ACC112 (cell line): Measurements from ENCODE around the gene ANKRD24.

Experiments
- H2AFZ ChIP-seq: fragments of 200-600 bp; sonication (generic); one replicate; pipeline ENCODE4 v1.6.0; 2017; ENCODE audit warnings: antibody characterized with exemption, low read length; ENCODE audit not compliant: unreplicated experiment
- H3K27ac ChIP-seq: fragments of 200-600 bp; sonication (generic); 2 replicates; pipeline ENCODE4 v1.5.1; 2014; ENCODE audit warnings: low read depth, mild to moderate bottlenecking, antibody characterized with exemption, low read length, moderate library complexity
- H3K27me3 ChIP-seq: fragments of 200-600 bp; sonication (generic); 2 replicates; pipeline ENCODE4 v1.6.1; 2014; ENCODE audit warnings: mild to moderate bottlenecking, antibody characterized with exemption, low read length, moderate library complexity, mixed read lengths; ENCODE audit not compliant: insufficient read depth
- H3K36me3 ChIP-seq: fragments of 200-600 bp; sonication (generic); 2 replicates; pipeline ENCODE4 v1.6.1; 2016; ENCODE audit warnings: mild to moderate bottlenecking, antibody characterized with exemption, low read length, moderate library complexity, mixed read lengths; ENCODE audit not compliant: insufficient read depth
- H3K4me1 ChIP-seq: fragments of 200-600 bp; sonication (generic); one replicate; pipeline ENCODE4 v1.6.1; 2016; ENCODE audit warnings: low read length, mixed read lengths; ENCODE audit not compliant: insufficient read depth, unreplicated experiment, control insufficient read depth
- H3K4me3 ChIP-seq: fragments of 200-600 bp; sonication (generic); 2 replicates; pipeline ENCODE4 v1.5.1; 2014; ENCODE audit warnings: mild to moderate bottlenecking, low read depth, low read length
- H3K79me2 ChIP-seq: fragments of 200-600 bp; sonication (generic); one replicate; pipeline ENCODE4 v1.6.0; 2016; ENCODE audit warnings: low read length; ENCODE audit not compliant: control insufficient read depth, unreplicated experiment, insufficient read depth

Gene ANKRD24

DNA sequence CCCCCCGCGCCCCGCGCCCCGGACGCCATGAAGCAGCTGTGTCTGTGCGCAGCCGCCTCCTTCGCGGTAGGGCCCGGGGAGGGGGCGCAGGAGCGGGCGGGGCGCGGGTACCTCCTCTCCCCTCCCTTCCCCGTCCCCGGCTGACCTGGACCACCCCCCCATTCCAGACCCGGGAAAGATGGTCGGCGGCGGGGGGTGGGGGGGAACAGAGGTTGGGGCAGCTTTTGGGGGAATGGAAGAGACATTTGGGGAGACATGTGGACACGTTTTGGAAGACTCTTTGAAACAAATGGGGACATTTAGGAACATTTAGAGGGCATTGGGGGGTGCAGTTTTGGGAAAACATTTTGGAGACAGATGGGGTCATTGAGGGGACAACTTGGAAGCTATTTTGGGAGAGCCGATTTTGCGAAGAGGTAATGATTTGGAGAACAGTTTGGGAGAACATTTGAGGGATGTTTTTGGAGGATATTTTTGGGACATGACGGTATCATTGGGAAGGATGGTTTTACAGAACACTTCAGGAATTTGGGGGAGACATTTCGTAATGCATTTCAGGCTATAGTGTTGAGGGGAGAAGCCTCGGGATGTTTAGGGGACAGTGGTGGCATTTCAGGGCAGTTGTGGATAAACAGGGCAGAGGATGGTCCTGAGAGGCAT, 16.1 kb downstream of the ANKRD24 start:
- H3K4me3 ChIP-seq: no peak overlapping the region
- H3K4me1 ChIP-seq: no peaks in the 10 kb centered on the region
- no peaks in the 10 kb centered on the region for H3K79me2 ChIP-seq
- H2AFZ ChIP-seq: no peak overlapping the region
- peaks cover 29% of the 10 kb centered on the region for H3K27me3 ChIP-seq
- no peaks in the 10 kb centered on the region for H3K36me3 ChIP-seq
- no peak overlapping the region for H3K27ac ChIP-seq

GRCh38 chr19:4199699-4200293, 17.3 kb downstream of the ANKRD24 start:
- H3K27ac ChIP-seq: no peak overlapping the region
- H3K27me3 ChIP-seq: peaks cover 29% of the 10 kb centered on the region
- H3K79me2 ChIP-seq: no peaks in the 10 kb centered on the region
- H2AFZ ChIP-seq: no peak overlapping the region
- H3K4me1 ChIP-seq: no peaks in the 10 kb centered on the region
- H3K36me3 ChIP-seq: no peaks in the 10 kb centered on the region
- H3K4me3 ChIP-seq: no peak overlapping the region

GRCh38 chr19:4200940-4201542, 18.6 kb downstream of the ANKRD24 start:
- Histone ChIP-seq H3K4me1 (no peaks in the 10 kb centered on the region), H3K4me3 (no peak overlapping the region), H3K79me2 (no peaks in the 10 kb centered on the region), H3K27ac (no peak overlapping the region), H3K27me3 (peaks cover 29% of the 10 kb centered on the region), H3K36me3 (no peaks in the 10 kb centered on the region), H2AFZ (no peak overlapping the region)

DNA sequence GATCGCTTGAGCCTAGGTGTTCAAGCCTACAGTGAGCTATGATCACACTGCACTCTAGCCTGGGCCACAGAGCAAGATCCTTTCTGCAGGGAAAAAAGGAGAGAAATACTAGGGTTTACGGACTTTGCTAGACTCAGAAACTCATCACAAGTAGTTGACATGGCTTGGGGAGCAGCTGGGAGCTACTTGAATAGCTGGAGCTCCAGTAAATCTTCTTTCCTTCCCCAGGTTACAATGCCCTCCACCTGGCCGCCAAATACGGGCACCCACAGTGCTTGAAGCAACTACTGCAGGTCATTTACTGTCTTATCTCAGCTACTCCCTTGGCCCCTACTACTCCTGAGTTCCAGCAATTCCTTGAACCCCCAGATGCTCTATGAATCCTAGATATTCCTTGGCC, 19.3 kb downstream of the ANKRD24 start:
- H3K4me3 ChIP-seq: no peak overlapping the region
- no peaks in the 10 kb centered on the region for H3K36me3 ChIP-seq
- peaks cover 29% of the 10 kb centered on the region for H3K27me3 ChIP-seq
- H2AFZ ChIP-seq: no peak overlapping the region
- no peak overlapping the region for H3K27ac ChIP-seq
- H3K79me2 ChIP-seq: no peaks in the 10 kb centered on the region
- H3K4me1 ChIP-seq: no peaks in the 10 kb centered on the region

GRCh38 chr19:4206818-4207484, 24.5 kb downstream of the ANKRD24 start:
- Histone ChIP-seq H3K79me2 (no peaks in the 10 kb centered on the region), H3K4me1 (no peaks in the 10 kb centered on the region), H3K27ac (no peak overlapping the region), H3K4me3 (no peak overlapping the region), H2AFZ (no peak overlapping the region), H3K27me3 (no peaks in the 10 kb centered on the region), H3K36me3 (no peaks in the 10 kb centered on the region)

GRCh38 chr19:4208385-4209094, 26.1 kb downstream of the ANKRD24 start:
- no peaks in the 10 kb centered on the region for H3K79me2 ChIP-seq
- H3K4me1 ChIP-seq: no peaks in the 10 kb centered on the region
- no peak overlapping the region for H2AFZ ChIP-seq
- H3K27me3 ChIP-seq: no peaks in the 10 kb centered on the region
- H3K4me3 ChIP-seq: no peak overlapping the region
- no peaks in the 10 kb centered on the region for H3K36me3 ChIP-seq
- H3K27ac ChIP-seq: no peak overlapping the region

GRCh38 chr19:4210166-4210731, 27.8 kb downstream of the ANKRD24 start:
- Histone ChIP-seq H3K27ac (no peak overlapping the region), H3K4me1 (no peaks in the 10 kb centered on the region), H3K79me2 (no peaks in the 10 kb centered on the region), H3K4me3 (no peak overlapping the region), H3K27me3 (no peaks in the 10 kb centered on the region), H3K36me3 (no peaks in the 10 kb centered on the region), H2AFZ (no peak overlapping the region)

DNA sequence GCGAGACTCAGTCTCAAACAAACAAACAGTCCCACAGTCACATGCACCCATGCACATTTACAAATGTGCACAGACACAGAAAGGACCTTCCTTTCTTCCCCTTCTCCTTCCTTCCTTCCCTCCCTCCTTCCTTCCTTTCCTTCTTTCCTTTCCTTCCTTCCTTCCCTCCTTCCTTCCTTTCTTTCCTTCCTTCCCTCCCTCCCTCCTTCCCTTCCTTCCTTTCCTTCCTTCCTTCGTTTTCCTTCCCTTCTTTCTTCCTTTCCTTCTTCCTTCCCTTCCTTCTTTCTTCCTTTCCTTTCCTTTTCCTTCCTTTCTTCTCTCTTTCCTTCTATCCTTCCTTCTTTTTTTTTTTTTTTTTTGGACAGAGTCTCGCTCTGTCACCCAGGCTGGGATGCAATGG, 30.6 kb downstream of the ANKRD24 start:
- Histone ChIP-seq H3K79me2 (no peaks in the 10 kb centered on the region), H3K4me1 (no peaks in the 10 kb centered on the region), H3K27me3 (no peaks in the 10 kb centered on the region), H2AFZ (no peak overlapping the region), H3K36me3 (no peaks in the 10 kb centered on the region), H3K27ac (no peak overlapping the region), H3K4me3 (no peak overlapping the region)

DNA sequence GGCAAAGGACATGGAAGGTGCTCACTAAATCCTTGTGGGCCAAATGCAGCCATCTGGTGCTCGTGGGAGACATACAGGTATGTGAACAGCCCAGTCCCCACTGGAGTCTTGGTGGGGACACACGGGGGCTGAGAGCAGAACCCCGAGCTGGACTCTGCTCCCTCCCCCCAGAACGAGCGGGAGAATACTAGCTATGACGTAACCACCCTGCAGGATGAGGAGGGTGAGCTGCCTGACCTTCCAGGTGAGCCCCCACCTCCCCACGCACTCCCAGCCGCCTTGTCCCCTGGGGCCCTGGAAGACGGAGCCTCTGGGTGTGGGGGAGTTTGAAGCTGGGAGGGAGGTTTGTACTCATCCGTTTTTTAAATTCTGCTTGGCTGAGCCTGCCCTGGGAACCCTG, 33.3 kb downstream of the ANKRD24 start:
- H3K36me3 ChIP-seq: no peaks in the 10 kb centered on the region
- H3K79me2 ChIP-seq: no peaks in the 10 kb centered on the region
- no peak overlapping the region for H3K4me3 ChIP-seq
- H3K27me3 ChIP-seq: no peaks in the 10 kb centered on the region
- H3K4me1 ChIP-seq: no peaks in the 10 kb centered on the region
- H2AFZ ChIP-seq: no peak overlapping the region
- no peak overlapping the region for H3K27ac ChIP-seq

GRCh38 chr19:4216846-4217245, 34.4 kb downstream of the ANKRD24 start:
- Histone ChIP-seq H3K27me3 (no peaks in the 10 kb centered on the region), H3K36me3 (no peaks in the 10 kb centered on the region), H3K4me1 (no peaks in the 10 kb centered on the region), H3K4me3 (no peak overlapping the region), H3K27ac (no peak overlapping the region), H3K79me2 (no peaks in the 10 kb centered on the region), H2AFZ (no peak overlapping the region)
